Fibroblast of villous mesenchyme (primary cell): ENCODE data around the gene CHRDL2. TPM values are rescaled to one million over a fixed set of nuclear protein-coding genes. Genes with fewer than 3 reads are reported as not detected.

Experiments
- DNase-seq: peaks from one replicate; pipeline ENCODE4 v3.0.0-alpha.2; 2010; ENCODE audit warnings: low read depth
- H3K4me3 ChIP-seq: 2 replicates; pipeline ENCODE4 v1.5.1; 2011; ENCODE audit warnings: low read depth, mild to moderate bottlenecking, low read length
- total RNA-seq: library from RNA; depleted of rRNA; stranded (reverse); fragments of >200 nt; gene quantifications from 2 replicates; pipeline ENCODE4 v1.2.3, GENCODE V29; 2012
- TF ChIP-seq, protein P1 (sequence below): IDR thresholded peaks from 2 replicates; pipeline ENCODE4 v1.5.1; 2012; ENCODE audit warnings: low read depth, mild to moderate bottlenecking, low read length; ENCODE audit not compliant: insufficient read depth

The CHRDL2 gene
- total RNA-seq, 1 donor, result not detected

DNA sequence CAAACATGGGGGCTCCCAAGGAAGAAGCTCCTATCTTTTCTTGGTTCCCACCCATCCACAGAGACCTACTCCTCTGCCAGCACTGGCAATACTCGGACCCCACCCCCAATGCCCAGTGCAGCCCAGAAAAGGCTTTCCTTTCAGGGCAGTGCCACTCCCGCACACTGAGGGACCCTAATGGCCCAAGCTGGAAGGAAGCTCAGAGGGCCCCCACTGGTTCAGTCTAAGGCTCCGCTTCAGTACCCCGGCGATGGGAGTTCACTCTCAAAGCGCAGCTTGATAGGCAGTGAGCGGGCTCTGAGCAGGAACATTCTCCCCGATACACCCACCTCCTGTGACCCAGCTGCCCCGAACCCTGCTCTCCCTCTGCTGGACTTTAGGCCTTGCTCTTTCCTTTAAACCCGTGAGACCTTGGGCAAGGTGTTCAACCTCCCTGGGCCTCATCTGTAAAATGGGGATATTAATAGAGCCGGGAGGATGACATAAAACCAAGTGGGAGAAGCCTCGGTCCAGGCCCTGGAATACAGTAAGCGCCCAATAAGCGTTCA, 48.4 kb downstream of the CHRDL2 start:
- DNase-seq, result no peak

GRCh38 chr11:74681686-74682651, 49.3 kb downstream of the CHRDL2 start:
- H3K4me3 ChIP-seq, result no peak overlapping the region
- no peak for DNase-seq
- TF ChIP-seq, protein P1, sequence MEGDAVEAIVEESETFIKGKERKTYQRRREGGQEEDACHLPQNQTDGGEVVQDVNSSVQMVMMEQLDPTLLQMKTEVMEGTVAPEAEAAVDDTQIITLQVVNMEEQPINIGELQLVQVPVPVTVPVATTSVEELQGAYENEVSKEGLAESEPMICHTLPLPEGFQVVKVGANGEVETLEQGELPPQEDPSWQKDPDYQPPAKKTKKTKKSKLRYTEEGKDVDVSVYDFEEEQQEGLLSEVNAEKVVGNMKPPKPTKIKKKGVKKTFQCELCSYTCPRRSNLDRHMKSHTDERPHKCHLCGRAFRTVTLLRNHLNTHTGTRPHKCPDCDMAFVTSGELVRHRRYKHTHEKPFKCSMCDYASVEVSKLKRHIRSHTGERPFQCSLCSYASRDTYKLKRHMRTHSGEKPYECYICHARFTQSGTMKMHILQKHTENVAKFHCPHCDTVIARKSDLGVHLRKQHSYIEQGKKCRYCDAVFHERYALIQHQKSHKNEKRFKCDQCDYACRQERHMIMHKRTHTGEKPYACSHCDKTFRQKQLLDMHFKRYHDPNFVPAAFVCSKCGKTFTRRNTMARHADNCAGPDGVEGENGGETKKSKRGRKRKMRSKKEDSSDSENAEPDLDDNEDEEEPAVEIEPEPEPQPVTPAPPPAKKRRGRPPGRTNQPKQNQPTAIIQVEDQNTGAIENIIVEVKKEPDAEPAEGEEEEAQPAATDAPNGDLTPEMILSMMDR, result no peak

More for the DNA sequence above, 48.4 kb downstream of the CHRDL2 start:
- peak overlapping the region; percentile 39 for H3K4me3 ChIP-seq
- TF ChIP-seq, protein P1, result no peak

DNA sequence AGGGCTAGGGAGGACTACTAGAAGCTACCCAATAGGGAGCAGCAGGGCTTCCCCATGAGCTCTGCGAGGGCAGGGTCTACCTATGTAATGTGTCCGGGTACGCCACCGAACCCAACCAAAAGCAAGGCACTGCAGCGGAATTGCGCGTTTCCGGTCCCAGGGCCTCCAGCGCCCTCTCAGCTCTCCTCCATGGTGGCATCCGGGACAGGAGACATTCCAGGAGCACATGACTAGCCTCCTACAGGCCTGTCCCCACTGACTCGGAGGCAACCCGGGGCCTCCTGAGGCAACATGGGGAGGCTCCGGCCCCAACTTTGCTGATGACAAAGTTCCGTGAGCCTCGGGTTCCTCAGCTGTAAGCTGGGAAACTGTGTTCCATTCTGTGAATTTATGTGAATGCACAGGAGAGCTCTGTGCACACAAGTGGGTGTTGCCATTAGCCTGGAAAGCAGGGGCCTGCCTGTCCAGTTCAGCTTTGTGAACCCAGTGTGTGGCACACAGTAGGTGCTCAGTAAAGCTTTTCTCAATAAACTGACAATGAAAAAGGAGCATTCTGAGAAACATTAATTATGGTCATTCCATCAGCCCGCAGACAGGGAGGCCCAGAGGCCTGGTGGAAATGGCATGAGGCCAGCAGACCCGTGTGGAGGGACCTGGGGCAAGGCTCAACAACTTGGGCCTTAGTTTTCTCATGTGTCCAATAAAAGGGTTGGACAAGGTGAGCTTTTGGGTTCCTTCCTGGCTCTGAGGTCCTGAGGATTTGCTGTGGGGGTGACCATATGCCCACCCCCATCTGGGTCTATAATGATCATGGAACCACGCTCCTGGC, 50.3 kb downstream of the CHRDL2 start:
- TF ChIP-seq, protein P1, result no peak
- DNase-seq, result no peak
- H3K4me3 ChIP-seq, result no peak overlapping the region

GRCh38 chr11:74680035-74680671, 51.1 kb downstream of the CHRDL2 start:
- TF ChIP-seq, protein P1, result no peak
- no peak for DNase-seq
- H3K4me3 ChIP-seq, result no peak overlapping the region

- TF ChIP-seq, protein P1, result no peak
- DNase-seq, result no peak
- no peak overlapping the region for H3K4me3 ChIP-seq
Measured at GRCh38 chr11:74679513-74679865, 51.7 kb downstream of the CHRDL2 start.
